ENCODE data around the gene MCM6.

MCM6 gene

GRCh38 chr2:135825550-135826176, 50.6 kb downstream of the MCM6 start:
- no peaks in the 10 kb centered on the region for H3K27me3 ChIP-seq (ENCODE audit: insufficient read depth, low read depth, severe bottlenecking)
- no peaks in the 10 kb centered on the region for H3K9me3 ChIP-seq (ENCODE audit: severe bottlenecking)
- no peak overlapping the region for H3K4me3 ChIP-seq (ENCODE audit: low read depth, low read length)
- H3K36me3 ChIP-seq, result no peaks in the 10 kb centered on the region
- no peak for DNase-seq
- H3K27ac ChIP-seq, result no peak overlapping the region
- TF ChIP-seq CTCF (IDR thresholded peaks at IDR 0.05; ENCODE audit: low read depth, low read length), result no peak

- H3K4me3 ChIP-seq (ENCODE audit: low read depth, low read length), result no peak overlapping the region
- no peak overlapping the region for H3K27ac ChIP-seq
- no peaks in the 10 kb centered on the region for H3K36me3 ChIP-seq
Observed at GRCh38 chr2:135825131-135825530, 51.1 kb downstream of the MCM6 start.

GRCh38 chr2:135822855-135823254, 53.4 kb downstream of the MCM6 start:
- H3K4me3 ChIP-seq (ENCODE audit: low read depth, low read length), result no peak overlapping the region
- no peaks in the 10 kb centered on the region for H3K36me3 ChIP-seq
- H3K27me3 ChIP-seq (ENCODE audit: insufficient read depth, low read depth, severe bottlenecking), result no peaks in the 10 kb centered on the region
- H3K27ac ChIP-seq, result no peak overlapping the region
- DNase-seq, result no peak
- TF ChIP-seq CTCF (IDR thresholded peaks at IDR 0.05; ENCODE audit: low read depth, low read length), result no peak
- no peaks in the 10 kb centered on the region for H3K9me3 ChIP-seq (ENCODE audit: severe bottlenecking)

More at GRCh38 chr2:135825131-135825530, 51.1 kb downstream of the MCM6 start:
- no peaks in the 10 kb centered on the region for H3K9me3 ChIP-seq (ENCODE audit: severe bottlenecking)
- no peak for TF ChIP-seq CTCF (IDR thresholded peaks at IDR 0.05; ENCODE audit: low read depth, low read length)
- no peaks in the 10 kb centered on the region for H3K27me3 ChIP-seq (ENCODE audit: insufficient read depth, low read depth, severe bottlenecking)
- no peak for DNase-seq

GRCh38 chr2:135821190-135821589, 55.1 kb downstream of the MCM6 start:
- Histone ChIP-seq H3K27me3 (ENCODE audit: insufficient read depth, low read depth, severe bottlenecking) (no peaks in the 10 kb centered on the region), H3K36me3 (no peaks in the 10 kb centered on the region), H3K4me3 (ENCODE audit: low read depth, low read length) (no peak overlapping the region), H3K9me3 (ENCODE audit: severe bottlenecking) (no peaks in the 10 kb centered on the region), H3K27ac (no peak overlapping the region)
- no peak for DNase-seq
- no peak for TF ChIP-seq CTCF (IDR thresholded peaks at IDR 0.05; ENCODE audit: low read depth, low read length)

GRCh38 chr2:135820003-135820618, 56.1 kb downstream of the MCM6 start:
- Histone ChIP-seq H3K36me3 (no peaks in the 10 kb centered on the region), H3K27me3 (ENCODE audit: insufficient read depth, low read depth, severe bottlenecking) (no peaks in the 10 kb centered on the region), H3K9me3 (ENCODE audit: severe bottlenecking) (no peaks in the 10 kb centered on the region), H3K4me3 (ENCODE audit: low read depth, low read length) (no peak overlapping the region), H3K27ac (no peak overlapping the region)
- DNase-seq, result no peak
- TF ChIP-seq CTCF (IDR thresholded peaks at IDR 0.05; ENCODE audit: low read depth, low read length), result no peak
